ENCODE results near the gene STOX2.

STOX2 gene

GRCh38 chr4:183870997-183871396, 34.1 kb upstream of the STOX2 start:
- H3F3A ChIP-seq (ENCODE audit: insufficient read depth): no peaks in the 10 kb centered on the region
- no peaks in the 10 kb centered on the region for H3K36me3 ChIP-seq (ENCODE audit: low read length)
- H3K9me2 ChIP-seq (replicated peaks; ENCODE audit: insufficient read depth, low read length): no peaks in the 10 kb centered on the region; the same call in 1 of the 2 replicates
- no peak for TF ChIP-seq EZH2phosphoT487 (conservative IDR thresholded peaks at IDR 0.05; ENCODE audit: low read length)
- no peak for TF ChIP-seq CTCF (IDR thresholded peaks at IDR 0.05; ENCODE audit: insufficient read depth, low read length, poor library complexity, severe bottlenecking)
- no peak overlapping the region for H3K9ac ChIP-seq (ENCODE audit: low read length)
- H3K4me2 ChIP-seq (ENCODE audit: low read depth, low read length, poor library complexity, severe bottlenecking): no peak overlapping the region
- H3K79me2 ChIP-seq (ENCODE audit: insufficient read depth, low read length): no peaks in the 10 kb centered on the region
- 0 out of 2 replicates have a peak, but pooled peaks cover 3% of the 10 kb centered on the region for H3K27me3 ChIP-seq (ENCODE audit: low read length)
- no peak overlapping the region for H2AFZ ChIP-seq (ENCODE audit: low read depth, low read length, severe bottlenecking)
- H3K4me3 ChIP-seq (ENCODE audit: insufficient read depth, low read length, poor library complexity, severe bottlenecking): no peak overlapping the region
- no peaks in the 10 kb centered on the region for H4K20me1 ChIP-seq (ENCODE audit: low read depth, low read length)
- no peaks in the 10 kb centered on the region for H3K9me3 ChIP-seq (ENCODE audit: insufficient read depth, low read length)
- H3K27ac ChIP-seq (ENCODE audit: low read depth, low read length): no peak overlapping the region

GRCh38 chr4:183871581-183871980, 33.5 kb upstream of the STOX2 start:
- Histone ChIP-seq H3K4me2 (ENCODE audit: low read depth, low read length, poor library complexity, severe bottlenecking) (no peak overlapping the region), H3K4me3 (ENCODE audit: insufficient read depth, low read length, poor library complexity, severe bottlenecking) (no peak overlapping the region), H3K27me3 (ENCODE audit: low read length) (0 out of 2 replicates have a peak, but pooled peaks cover 3% of the 10 kb centered on the region), H3K9ac (ENCODE audit: low read length) (no peak overlapping the region), H3K9me2 (replicated peaks; ENCODE audit: insufficient read depth, low read length) (no peaks in the 10 kb centered on the region; the same call in 1 of the 2 replicates), H3K36me3 (ENCODE audit: low read length) (no peaks in the 10 kb centered on the region), H3K9me3 (ENCODE audit: insufficient read depth, low read length) (no peaks in the 10 kb centered on the region), H4K20me1 (ENCODE audit: low read depth, low read length) (no peaks in the 10 kb centered on the region), H2AFZ (ENCODE audit: low read depth, low read length, severe bottlenecking) (no peak overlapping the region), H3F3A (ENCODE audit: insufficient read depth) (no peaks in the 10 kb centered on the region), H3K27ac (ENCODE audit: low read depth, low read length) (no peak overlapping the region), H3K79me2 (ENCODE audit: insufficient read depth, low read length) (no peaks in the 10 kb centered on the region)
- TF ChIP-seq CTCF (IDR thresholded peaks at IDR 0.05; ENCODE audit: insufficient read depth, low read length, poor library complexity, severe bottlenecking) (no peak), EZH2phosphoT487 (conservative IDR thresholded peaks at IDR 0.05; ENCODE audit: low read length) (no peak)

GRCh38 chr4:183872531-183872930, 32.6 kb upstream of the STOX2 start:
- Histone ChIP-seq H3K27ac (ENCODE audit: low read depth, low read length) (no peak overlapping the region), H3F3A (ENCODE audit: insufficient read depth) (no peaks in the 10 kb centered on the region), H4K20me1 (ENCODE audit: low read depth, low read length) (no peaks in the 10 kb centered on the region), H3K36me3 (ENCODE audit: low read length) (no peaks in the 10 kb centered on the region), H2AFZ (ENCODE audit: low read depth, low read length, severe bottlenecking) (no peak overlapping the region), H3K9me3 (ENCODE audit: insufficient read depth, low read length) (no peaks in the 10 kb centered on the region), H3K4me2 (ENCODE audit: low read depth, low read length, poor library complexity, severe bottlenecking) (no peak overlapping the region), H3K9ac (ENCODE audit: low read length) (no peak overlapping the region), H3K79me2 (ENCODE audit: insufficient read depth, low read length) (no peaks in the 10 kb centered on the region), H3K4me3 (ENCODE audit: insufficient read depth, low read length, poor library complexity, severe bottlenecking) (no peak overlapping the region), H3K9me2 (replicated peaks; ENCODE audit: insufficient read depth, low read length) (no peaks in the 10 kb centered on the region; the same call in 1 of the 2 replicates), H3K27me3 (ENCODE audit: low read length) (0 out of 2 replicates have a peak, but pooled peaks cover 3% of the 10 kb centered on the region)
- no peak for TF ChIP-seq EZH2phosphoT487 (conservative IDR thresholded peaks at IDR 0.05; ENCODE audit: low read length)
- no peak for TF ChIP-seq CTCF (IDR thresholded peaks at IDR 0.05; ENCODE audit: insufficient read depth, low read length, poor library complexity, severe bottlenecking)
